ENCODE data around the gene PLCB1.
"Not testable (repeated sequence)": the region's sequence is repeated elsewhere in the genome, so short reads cannot be mapped to it uniquely, and the experiment has no call there.

Gene PLCB1

DNA sequence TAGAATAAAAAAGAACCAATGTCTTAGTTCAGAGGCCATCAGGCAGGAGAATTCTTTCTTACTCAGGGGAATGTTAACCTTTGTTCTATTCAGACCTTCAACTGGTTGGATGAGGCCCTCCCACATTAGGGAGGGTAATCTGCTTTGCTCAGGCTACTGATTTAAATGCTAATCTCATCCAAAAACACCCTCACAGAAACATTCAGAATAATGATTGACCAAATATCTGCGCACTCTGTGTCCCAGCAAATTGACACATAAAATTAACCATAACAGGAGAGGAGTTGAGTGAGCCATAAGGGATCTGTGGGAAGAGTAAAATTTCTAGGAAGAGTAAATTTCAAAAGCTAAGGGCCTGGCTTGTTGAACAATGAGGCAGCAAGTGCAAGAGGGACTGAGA lies 702.8 kb downstream of the PLCB1 start:
- DNase-seq (ENCODE audit: low spot score): no peak

DNA sequence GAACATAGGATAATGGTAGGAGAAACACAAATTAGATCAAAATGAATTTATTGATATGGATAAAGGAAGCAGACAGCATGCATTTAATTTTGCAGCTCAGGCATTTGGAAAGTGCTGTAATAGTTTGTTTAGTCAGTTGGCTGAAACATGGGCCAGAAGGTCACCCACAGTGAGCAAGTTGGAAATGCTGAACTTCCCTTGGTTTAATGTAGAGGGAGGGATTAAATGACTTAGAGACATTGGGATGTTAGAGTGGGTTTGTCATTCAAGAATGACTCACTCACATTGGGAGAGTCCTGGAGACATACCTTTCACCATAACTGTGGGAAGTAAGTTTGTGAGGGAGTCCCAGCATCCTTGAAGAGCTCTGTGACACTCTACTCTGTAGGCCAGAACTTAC lies 705.3 kb downstream of the PLCB1 start:
- peak; percentile 94 for DNase-seq (ENCODE audit: low spot score)

DNA sequence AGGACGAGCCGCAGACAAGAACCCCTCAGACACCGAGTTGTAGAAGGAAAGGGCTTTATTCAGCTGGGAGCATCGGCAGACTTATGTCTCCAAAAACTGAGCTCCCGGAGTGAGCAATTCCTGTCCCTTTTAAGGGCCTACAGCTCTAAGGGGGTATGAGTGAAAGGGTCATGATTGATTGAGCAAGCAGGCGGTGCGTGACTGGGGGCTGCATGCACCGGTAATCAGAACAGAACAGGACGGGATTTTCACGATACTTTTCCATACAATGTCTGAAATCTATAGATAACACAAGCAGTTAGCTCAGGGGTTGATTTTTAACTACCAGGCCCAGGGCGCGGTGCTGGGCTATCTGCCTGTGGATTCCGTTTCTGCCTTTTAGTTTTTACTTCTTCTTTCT lies 710.5 kb downstream of the PLCB1 start:
- no peak for DNase-seq (ENCODE audit: low spot score)

DNA sequence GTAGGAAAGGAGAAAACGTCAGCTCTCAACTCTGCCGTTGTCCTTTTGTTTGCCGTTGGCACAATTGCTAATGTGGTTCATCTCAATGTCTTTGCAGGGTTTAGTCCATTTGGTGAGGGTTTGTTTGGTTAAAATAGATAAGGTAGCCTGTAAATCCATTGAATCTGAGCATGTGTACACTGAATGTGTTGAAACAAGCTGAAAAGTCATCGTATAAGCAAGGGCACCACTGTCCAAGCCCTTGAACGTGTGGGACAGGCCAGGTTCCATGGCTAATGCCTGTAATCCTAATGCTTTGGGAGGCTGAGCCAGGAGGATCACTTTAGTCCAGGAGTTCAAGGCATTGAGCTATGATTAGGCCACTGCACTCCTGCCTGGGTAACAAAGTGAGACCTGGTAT lies 712.1 kb downstream of the PLCB1 start:
- no peak for DNase-seq (ENCODE audit: low spot score)

DNA sequence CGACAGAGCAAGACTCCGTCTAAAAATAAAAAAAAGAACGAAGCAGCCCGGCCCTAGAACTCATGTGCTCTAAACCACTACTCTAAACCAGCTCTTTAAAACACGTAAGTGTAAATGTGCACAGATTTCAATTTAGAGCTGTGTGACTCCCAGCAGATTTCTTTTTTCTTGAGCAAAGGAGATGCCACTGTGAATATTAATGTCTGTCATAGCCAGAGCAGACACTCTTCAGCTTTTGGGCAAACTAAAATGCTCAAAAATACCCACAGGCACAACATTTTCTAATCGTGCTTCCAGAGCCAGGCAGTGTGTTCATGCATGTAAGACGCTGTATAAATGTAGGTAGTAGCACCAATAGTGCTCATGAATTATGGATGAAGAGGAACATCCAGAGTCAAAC lies 717.9 kb downstream of the PLCB1 start:
- peak; percentile 26 for DNase-seq (ENCODE audit: low spot score)

DNA sequence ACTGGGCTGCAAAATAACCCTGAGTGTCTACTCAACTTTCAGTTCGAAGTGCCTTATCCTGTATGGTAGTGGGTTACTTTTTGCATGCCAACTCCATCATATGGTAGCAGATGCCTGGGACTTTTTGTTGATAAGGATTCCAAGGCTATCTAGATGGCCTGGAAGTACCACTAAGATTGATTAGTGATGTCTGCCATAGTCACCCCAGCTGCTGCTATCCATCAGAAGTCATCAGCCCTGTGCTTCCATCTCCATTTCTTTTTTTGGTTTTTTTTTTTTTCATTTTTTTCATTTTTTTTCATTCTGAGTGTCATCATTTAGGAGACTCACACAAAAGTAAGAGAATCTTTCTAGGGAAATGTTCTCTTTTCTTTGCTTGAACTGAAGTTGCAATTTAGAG lies 719.4 kb downstream of the PLCB1 start:
- DNase-seq (ENCODE audit: low spot score): no peak

DNA sequence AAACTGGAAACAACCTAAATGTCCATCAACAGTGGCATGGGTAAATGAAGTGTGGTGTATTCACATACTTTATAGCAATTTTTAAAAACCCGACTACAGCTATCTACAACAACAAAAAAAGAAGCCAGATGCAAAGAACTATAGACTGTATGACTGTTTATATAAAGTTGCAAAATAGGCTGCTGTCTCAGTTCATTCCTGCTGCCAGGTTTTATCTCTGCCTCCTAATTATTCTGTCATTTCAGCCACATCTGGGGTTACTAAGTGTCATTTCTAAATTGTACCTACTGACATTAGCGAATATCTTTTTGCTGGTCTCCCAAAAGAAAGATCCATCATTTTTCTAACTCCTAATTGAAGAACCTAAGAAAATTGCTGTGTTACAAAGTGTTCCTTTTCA lies 719.9 kb downstream of the PLCB1 start:
- DNase-seq (ENCODE audit: low spot score): not testable (repeated sequence)

DNA sequence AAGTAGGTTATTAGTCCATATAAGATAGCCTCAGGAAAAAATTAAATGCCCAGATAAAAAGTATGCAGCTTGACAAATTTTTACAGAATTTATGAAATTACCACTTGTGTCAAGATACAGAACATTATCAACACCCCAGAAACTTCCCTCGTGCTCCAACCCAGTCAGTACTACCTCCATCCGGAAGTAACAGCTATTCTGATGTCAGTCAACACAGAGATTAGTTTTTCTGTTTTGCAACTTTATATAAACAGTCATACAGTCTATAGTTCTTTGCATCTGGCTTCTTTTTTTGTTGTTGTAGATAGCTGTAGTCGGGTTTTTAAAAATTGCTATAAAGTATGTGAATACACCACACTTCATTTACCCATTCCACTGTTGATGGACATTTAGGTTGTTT lies 721.1 kb downstream of the PLCB1 start:
- not testable (repeated sequence) for DNase-seq (ENCODE audit: low spot score)

DNA sequence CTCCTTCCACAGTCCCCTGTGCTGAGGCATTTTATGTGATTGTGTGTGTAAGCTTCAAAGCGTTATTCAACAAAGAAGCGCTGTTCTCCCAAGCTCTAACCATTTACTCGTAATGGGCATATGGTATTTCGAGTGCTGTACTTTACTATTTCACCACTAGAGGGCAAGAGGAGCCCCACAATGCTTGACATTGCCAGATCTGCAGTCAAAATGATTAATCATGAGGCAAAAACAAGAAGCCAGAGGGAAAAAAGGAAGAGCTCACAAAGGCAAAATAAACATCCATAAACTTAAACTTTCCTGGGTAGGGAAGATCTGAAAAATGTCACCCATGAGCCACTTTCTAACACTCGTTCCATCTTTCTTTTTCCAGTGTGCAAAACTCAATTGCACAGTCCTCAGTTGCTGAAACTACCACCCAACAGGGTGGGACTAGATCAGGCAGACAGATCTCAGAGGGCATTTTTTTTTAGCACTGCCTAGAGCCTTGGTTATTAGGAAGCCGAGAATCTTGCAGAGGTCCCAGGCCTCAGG lies 721.8 kb downstream of the PLCB1 start:
- peak; percentile 89 for DNase-seq (ENCODE audit: low spot score)

DNA sequence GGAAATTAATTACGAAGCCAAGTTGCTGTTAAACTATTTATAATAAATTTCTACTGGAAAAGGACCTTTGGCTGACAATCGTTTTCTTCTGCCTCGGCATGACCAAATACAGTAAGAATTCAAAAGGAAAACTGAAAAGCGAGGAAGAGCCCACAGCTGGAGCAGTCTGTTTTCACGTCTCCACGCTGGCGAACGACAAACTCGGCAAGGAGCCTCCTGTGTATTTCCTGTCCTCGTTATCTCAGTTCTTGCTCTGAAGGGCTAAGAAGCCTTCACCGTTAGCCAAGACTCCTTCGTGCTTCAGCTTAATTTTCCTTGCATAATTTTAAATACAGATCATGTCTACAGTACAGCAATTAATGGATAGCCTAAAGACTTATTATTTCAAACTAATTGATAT lies 722.5 kb downstream of the PLCB1 start:
- peak; percentile 25 for DNase-seq (ENCODE audit: low spot score)

DNA sequence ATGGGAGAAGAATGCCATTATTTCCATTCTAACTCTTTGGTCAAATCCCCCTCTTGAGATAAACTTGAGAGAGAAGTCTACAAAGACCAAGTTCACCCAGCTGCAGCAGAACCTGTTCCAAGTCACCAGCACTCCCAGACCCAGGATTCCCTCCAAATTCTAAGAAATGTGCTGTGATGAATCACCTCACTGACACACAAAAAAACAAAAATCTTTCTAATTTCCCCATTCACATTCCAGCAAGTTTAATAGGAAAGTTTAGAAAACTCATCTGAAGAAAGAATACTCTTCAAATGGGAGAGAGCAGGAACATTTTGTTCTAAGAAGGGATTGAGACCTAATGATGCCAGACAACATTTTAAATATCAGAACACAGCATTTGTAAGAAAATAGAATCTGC lies 723.2 kb downstream of the PLCB1 start:
- DNase-seq (ENCODE audit: low spot score): peak; percentile 73

DNA sequence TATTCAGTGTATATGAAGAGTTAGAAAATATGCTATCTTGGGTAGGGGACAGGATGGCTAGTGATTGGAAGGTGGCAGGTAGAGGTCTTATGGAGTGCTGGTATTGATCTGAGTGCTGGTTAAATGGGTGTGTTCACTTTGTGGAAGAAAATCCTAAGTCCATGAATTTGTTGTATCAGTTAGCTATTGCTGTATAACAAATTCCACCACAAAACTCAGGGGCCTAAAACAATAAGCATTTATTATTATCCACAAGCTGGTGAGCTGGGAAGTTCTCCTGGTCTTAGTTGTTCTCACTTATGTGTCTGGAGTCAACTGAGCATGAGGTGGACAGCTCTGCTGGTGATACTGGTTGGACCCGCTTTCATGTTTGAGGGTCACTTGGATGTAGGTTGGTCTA lies 724.6 kb downstream of the PLCB1 start:
- DNase-seq (ENCODE audit: low spot score): no peak

DNA sequence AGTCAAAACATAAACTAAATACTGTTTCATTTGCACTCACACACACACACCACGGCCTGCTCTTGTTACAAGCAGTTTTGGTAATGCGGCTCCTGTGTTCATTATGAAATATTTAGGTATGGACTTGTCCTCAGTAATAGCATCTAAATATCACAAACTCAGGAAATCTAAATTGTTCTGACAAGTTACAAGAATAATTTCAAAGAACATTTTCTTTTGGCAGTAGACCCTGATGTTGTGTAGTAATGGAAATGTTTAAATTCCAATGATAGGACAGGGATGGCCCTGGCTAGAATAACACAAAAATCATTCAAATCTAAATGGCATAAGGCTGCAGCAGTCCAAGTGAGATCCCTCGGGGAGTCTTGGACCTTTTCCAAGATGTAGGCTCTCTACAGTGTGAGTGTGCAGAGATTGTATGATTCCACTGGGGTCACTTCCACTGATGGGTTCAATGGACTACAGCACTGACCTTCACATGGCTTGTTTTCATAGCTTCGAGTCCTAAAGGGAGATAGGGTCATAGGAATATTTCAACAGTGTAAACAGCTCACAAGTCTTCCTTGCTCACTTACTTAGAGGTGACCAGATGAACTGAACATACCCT lies 726.2 kb downstream of the PLCB1 start:
- peak; percentile 23 for DNase-seq (ENCODE audit: low spot score)

DNA sequence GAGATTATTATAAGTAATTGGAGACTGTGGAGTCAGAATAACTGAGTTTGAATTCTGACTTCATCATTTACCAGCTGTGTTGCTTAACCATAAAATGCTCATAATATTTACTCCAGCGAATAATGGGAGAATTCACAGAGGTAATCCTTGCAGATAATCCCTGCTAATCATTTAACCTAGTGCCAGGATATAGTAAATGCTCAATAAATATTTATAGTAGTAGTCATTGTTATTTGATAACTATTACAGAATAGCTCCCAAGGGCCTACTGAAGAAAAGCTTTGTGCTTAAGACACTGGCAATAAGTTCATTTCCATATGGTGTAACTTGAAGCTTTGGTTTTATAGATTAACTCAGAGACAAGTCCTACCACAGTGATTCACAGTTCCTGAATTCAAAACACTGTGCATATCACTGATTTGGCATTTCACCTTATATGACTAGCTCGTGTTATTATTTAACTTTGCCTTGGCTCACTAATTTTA lies 728.0 kb downstream of the PLCB1 start:
- DNase-seq (ENCODE audit: low spot score): peak; percentile 100

DNA sequence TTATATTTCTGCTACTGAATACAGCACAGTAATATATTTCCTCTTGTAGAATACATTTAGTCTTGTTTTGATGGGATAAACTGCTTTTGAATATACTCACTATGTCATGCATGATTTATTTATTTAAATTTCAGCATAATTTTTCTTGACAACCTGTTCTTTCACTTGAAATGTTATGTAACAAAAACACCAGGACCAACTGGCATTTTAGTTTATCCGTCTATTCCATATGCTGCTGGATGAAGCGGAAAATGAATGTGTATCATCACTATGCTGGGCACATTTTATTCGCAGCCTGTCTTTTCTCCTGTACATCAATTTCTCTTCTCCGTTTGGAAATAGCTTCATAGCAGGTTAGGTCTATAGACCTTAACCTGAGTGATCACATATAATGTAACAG lies 730.0 kb downstream of the PLCB1 start:
- DNase-seq (ENCODE audit: low spot score): no peak

DNA sequence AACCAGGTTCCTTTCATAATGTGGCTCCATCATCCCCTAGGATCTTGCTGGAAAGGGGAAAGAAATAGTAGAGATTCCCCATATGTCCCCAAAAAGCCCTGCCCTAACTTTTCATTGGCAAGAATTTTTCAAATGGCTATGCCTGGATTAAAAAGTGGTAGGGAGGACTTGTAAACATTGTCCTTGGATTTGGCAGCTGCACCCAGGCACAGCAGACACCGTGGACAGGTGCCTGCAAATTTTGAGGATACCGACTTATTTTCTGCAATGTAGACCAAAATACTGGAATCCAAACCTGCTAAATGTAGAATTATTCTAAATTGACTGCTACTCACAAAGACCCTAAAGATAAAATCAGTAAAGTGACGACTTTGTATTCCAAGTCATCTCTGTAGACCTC lies 733.6 kb downstream of the PLCB1 start:
- no peak for DNase-seq (ENCODE audit: low spot score)

DNA sequence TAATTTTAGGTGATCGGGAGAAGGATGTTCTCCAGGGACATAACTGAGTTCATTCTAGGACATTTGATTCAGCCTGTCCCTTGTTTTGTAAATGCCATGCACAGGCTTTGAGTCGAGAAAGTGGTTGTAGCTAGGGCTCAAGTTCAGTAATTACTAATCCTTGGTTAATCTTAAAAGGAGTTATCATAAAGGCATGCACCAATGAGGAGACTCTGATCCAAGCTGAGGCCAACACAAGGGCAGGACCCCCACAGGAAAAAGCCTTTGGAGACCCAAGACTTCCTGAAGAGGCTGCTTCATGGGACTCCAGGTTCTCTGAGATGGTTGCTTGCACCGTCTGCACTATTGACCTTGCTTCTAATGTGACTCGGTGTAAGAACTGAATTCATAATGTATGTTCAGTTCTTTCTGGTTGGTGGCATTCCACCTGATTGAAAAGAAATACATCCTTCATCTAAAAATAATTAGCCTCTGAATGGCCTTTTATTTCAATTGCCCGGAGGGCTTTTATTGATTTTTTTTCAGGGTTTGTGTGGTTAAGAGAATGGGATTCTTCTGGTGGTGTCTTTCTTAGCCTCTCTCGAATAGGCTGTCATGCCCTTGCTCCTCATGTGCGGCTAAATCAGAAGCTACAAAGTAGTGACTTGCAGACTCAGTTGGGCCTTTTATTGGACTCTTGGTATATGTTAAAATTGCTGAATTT lies 735.1 kb downstream of the PLCB1 start:
- DNase-seq (ENCODE audit: low spot score): no peak

DNA sequence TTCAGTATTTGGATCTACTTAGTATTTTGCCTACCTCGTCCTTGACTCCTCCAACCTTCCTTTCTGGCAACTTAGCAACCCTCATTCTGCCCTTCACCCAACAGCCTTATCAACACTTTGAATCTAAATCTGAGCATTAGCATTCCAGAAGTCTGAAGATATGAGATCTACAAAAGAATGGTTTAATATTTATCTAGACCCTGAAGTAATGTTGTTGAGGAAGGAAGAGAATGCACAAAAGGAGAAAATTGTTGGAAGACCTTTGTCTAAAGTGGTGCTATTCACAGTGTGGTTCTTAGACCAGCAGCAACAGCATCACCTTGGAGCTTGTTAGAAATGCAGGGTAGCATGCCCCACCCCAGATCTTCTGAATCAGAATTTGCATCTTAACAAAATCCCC lies 738.6 kb downstream of the PLCB1 start:
- DNase-seq (ENCODE audit: low spot score): peak; percentile 35

DNA sequence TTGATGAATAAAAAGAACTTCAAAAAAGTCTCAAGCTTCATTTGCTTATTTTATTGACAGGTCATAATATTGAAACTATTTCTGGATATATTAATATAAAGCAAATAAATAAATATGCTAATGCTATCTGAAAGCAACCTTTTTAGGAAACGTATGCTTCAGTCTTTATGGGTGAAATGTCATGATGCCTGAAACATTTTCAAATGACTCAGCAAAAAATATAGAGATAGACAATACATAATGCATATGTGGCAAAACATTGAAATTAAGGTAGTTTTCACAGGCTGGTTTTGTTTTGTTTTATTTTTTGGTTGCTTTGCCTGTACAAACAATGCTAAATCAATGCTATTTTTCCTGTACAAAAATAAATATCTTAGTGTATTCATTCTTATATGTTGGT lies 742.4 kb downstream of the PLCB1 start:
- no peak for DNase-seq (ENCODE audit: low spot score)

DNA sequence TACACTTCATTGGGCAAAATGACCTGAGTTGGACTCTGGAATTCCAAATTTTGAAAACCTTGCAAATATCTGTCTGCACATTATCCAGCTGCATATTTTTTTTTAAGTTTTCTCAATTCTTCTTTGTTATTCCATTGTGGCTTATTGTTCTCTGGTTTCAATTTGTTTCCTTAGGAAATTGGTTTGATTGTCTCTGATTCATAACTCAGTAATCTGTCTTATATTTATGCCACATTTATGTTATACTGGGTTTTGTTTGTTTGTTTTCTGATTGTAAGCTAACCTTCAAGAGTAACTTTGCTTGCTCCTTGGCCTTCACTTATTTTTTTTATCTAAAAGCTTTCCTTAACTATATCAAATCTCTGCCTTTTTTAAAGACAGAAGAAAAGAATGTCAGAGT lies 743.5 kb downstream of the PLCB1 start:
- no peak for DNase-seq (ENCODE audit: low spot score)

DNA sequence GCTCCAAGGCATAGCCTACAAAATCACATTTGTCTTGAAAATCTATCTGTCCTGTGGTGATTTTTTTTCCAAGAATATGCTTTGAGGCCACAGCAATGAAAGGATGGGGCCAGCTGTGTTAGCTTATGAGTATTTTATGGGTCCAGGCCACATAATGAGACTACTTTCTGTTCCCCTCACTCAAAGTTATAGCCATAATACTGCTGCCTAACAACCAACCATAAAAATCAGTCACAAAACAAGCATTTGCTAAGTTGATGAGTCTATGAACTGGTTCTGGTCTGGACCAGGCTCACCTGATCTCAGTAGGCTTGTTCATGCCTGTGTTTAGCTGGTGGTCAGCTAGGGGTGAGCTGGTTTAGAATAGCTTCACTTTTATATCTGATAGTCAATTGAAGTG lies 744.3 kb downstream of the PLCB1 start:
- DNase-seq (ENCODE audit: low spot score): no peak

DNA sequence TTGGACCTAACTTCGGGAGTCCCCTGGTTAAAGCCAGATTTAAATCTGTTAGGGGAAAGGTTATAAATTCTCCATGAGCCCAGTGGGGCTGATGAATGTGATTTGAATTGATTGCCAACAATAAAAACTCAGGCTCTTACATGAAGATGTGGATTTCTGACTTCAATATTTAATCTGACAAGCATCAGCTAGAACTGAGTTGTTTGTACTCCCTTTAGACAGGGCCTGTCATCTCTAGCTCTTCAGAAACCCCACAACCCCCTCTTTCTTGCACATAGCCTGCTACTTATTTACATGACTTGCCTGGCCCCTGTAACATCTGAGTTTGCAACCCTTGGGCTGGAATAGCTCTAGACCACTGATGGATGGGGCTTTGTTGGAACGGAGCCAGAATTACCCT lies 745.2 kb downstream of the PLCB1 start:
- no peak for DNase-seq (ENCODE audit: low spot score)

DNA sequence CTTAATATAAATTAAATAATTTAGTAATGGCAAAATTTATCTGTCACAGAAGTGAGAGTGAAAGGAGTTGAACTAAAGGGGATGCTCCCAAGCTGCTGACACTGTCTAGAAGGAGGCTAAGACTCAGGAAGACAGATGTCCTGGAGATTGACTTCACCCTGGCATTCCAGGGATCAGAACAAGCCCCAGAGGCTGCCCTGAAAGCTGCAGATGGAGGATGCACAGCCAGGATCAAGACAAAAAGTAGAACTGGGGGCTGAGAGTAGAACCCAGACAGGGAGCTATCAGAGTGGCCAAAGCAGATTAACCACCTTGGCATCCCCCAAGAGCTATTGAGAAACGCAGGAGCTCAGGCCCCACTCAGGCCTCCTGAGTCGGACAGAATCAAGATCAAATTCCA lies 747.6 kb downstream of the PLCB1 start:
- no peak for DNase-seq (ENCODE audit: low spot score)

All from kidney tubule cell (primary cell).